ENCODE results near the gene TTLL12.

TTLL12 gene

DNA sequence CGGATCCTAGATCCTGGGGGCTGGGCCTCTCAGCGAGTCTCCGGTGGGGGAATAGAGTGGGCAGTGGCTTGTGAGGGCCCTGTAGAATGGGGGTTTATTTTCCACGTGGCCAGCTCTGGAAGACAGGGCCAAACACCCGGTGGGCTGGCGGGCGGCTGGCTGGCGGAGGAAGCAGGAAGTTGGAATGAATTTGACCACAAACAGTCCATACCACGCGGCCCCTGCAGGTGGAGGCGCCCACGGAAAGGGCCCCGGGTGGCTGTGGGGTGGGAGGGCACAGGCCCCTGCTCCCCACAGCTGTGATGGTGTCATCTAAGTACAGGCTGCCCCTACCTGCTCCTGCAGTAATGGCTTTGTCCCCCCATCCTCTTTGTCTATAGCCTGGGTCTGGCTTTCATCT is 58.8 kb downstream of the TTLL12 start:
- DNase-seq (ENCODE audit: low read depth in 2 of 2), result no peak

DNA sequence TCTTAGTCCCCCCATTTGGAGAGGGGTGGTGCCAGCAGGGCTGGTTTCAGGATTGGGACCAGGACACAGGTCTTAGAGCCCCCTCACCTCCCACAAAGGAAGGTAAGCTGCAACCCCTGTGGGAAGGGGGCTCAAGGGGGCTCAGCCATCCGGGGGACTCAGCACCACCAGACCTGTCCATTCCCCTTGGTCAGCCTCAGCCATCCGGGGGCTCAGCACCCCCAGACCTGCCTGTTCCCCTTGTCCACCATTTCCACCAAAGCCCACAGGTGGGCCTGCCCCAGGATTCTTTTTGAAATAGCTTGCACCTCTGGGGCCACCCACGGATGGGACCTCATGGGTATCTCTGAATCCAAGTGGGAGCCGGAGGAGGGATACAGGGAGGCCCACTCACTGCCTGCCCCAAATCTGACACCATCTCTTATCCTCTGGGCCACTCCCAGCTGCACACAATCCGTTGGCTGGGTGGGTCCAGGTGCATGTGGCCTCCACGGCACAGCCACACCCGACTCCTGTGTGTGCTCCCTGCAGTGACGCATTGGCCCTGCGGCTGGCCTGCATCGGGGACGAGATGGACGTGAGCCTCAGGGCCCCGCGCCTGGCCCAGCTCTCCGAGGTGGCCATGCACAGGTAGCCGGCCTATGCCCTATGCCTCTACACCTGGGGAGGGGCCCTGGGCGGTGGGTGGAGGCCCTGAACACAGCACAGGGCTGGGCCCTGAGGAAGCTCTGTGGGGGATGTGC is 59.6 kb downstream of the TTLL12 start:
- DNase-seq (ENCODE audit: low read depth in 2 of 2), result no peak

DNA sequence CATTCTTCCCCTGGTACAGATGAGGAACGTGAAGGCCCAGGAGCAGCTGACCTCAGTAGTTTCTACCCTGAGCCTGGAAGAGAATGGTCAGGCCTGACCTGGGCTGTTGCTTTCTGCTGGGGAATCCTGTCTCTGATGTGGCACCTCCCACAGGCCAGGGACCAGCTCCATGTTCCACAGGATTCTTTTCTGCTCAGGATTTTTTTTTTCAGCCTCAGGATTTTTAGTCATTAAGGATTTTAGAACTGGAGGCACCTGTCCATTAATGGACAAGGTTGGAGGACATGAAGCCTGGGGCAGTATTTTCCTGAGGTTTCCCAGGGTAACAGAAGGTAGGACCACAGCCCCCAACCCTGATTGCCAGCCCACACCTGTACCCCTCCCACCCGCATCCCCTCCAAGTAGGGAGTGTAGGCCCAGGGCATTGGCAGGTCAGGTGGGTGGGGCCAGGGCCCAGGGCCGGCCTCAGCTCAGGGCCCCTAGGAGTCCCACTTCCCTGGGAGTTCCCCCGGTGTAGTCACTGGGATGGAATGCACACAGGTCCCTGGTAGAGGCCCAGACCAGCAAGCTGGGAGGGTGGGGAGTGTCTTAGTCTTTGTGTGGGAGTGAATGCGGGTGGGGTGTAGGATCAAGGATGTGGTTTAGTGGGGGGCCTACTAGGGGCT is 60.3 kb downstream of the TTLL12 start:
- no peak for DNase-seq (ENCODE audit: low read depth in 2 of 2)

DNA sequence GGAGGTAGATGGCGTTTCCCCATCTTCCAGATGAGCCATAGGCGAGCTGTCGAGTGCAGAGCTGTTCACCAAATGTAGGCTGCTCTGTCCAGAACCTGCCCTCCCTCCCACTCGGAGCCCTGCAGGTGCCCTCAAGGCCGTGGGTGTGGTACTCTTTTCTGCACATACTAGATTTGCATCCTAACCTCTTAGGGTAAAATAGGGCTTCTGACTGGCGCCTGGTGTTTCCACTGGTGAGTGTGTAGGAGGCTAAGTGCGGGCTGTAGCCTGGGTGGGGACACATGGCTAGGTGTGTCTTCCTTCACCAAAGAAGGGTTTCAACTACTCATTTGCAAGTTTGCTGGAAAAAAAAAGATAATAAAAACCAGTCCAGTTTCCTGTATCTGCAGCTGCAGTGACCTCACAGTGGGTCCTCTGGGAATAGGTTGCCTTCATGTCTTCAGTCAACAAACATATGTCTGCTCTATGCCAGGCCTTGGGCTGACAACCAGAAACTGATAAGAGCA is 67.9 kb downstream of the TTLL12 start:
- no peak for DNase-seq (ENCODE audit: low read depth in 2 of 2)

DNA sequence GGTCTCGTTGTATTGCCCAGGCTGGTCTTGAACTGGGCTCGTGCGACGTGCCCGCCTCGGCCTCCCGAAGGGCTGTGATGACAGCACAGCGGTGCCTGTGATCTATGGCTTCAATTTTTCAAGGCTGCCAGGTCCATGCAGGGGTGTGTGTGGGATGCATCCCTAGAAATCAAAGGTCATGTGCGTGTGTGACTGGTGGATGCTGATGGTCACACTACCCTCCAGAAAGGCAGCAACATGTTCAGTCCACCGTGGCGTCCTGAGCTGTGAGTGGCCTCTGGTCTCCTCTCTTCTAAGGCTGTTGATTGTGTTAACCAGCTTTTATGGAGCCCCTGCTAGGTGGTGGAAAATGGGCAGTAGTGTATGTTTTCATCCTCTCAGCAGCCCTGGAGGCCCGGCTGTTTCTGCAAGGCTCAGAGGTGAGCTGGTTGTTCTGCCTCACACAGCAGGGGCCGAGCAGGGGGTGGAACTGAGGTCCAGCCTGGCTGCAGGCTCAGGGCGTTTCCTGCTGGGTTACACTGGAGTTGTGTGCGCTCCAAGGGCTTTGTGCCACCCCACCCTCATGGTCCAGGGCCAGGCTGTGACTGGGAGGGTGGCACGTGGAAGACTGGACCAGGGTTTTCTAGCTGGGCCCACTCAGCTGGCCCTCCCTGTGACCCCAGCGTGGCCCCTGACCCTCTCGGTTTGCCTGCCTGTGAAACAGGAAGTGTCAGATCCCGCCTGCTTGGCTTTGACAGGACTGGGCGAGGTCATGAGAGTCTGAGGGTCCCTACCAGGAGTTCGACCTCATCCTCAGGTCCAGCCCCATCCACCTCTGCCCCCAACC is 68.7 kb downstream of the TTLL12 start:
- no peak for DNase-seq (ENCODE audit: low read depth in 2 of 2)

DNA sequence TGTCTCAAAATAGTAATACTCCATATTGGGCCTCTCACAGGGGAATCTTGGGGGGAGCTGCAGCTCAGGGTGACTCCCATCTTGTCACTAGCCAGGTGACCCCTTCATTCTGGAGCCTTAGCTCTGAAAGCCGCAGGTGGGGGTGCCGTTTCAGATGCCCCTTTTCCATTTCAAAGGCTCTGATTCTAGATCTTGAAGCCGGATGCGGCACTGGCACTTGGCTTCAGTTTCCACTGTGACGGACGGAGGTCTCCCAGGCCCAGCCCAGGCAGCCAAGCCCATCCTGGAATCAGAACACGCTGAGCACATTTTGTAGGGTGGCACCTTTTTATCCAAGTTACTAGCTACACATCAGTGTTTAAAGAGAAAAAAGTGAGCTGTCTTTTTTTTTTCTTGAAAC is 70.0 kb downstream of the TTLL12 start:
- no peak for DNase-seq (ENCODE audit: low read depth in 2 of 2)

Measured in activated CD8-positive, alpha-beta memory T cell treated with anti-CD3 and anti-CD28 coated beads for 4 hours (primary cell).